ENCODE results near the gene UBA52. TPM values are rescaled to one million over a fixed set of nuclear protein-coding genes. Genes with fewer than 3 reads are reported as not detected.

The UBA52 gene
- total RNA-seq (2022; extraction: Qiagen RNA extraction) = 1,110 to 1,215 TPM (median 1,145 TPM) in 5 replicates

GRCh38 chr19:18571564-18572344 lies at the start of gene UBA52:
TSS of gene UBA52 (plus strand) at chr19:18571857. CDS start at chr19:18573301, 1,444 bp downstream.

GRCh38 chr19:18542941-18543813 lies 28.5 kb upstream of the UBA52 start, which contains the start of gene FKBP8:
TSS of gene FKBP8 (minus strand) at chr19:18543573. CDS start at chr19:18541970, 1,603 bp downstream.

GRCh38 chr19:18557411-18558201 lies 14.1 kb upstream of the UBA52 start, which contains the start of gene KXD1:
TSS of gene KXD1 (plus strand) at chr19:18557870. CDS start at chr19:18562057, 4,187 bp downstream.

GRCh38 chr19:18588611-18589379 lies 17.1 kb downstream of the UBA52 start, which contains the start of gene REX1BD:
TSS of gene REX1BD (plus strand) at chr19:18588798. CDS start at chr19:18588802, 4 bp downstream.

DNA sequence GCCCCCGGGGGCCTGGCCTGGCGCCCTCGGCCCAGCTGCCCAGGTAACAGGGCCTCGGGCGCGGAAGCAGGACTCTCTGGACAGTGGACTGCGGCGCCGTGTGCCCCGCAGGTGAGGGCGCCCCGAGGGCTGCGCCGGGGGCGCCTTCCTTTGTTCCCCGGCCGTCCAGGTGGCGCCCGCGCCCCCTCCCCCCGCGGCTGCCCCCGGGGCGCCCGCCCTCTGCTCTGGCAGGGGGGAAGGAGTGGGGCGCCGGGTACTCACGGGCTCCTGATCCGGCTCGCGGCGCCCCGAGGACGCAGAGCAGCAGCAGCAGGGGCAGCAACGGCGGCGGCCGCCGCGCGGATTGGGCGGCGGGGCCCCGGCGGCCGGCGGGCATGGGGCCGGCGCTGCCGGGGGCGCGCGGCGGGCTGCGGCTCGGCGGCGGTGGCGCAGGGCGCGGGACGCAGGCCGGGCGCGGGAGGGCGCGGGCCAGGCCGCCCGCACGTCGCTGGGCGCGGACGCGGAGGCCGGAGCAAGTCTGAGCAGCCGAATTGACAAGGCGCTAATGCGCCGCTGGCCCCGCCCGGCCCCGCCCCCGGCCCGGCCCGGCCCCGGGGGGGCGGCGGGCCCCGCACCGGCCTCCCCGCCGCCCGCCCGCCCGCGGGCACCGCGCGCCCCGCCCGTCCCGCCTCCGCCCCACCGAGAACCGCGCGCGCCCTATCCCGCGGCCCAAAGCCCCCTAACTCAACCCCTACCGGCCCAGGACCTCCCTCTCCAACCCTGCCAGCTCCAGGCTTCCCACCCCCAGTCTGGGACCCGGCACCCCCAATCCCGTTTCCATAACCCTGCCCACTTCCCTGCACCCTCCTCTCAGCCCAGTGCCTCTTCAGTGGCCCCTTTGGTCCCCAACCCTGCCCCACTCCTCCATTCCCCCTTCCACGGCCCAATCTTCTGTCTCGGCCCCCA lies 34.9 kb downstream of the UBA52 start, which contains the start of gene CRLF1:
TSS of gene CRLF1 (minus strand) at position 519 of the 945 bp plus-strand sequence. CDS start at position 376, 143 bp downstream.

GRCh38 chr19:18612772-18613588 lies 41.3 kb downstream of the UBA52 start, which contains the start of gene TMEM59L:
TSS of gene TMEM59L (plus strand) at chr19:18612870. CDS start at chr19:18612959, 89 bp downstream.

Other genes starting within 250 kb of the UBA52 start
- gene LSM4, start 248.8 kb upstream of the UBA52 start, total RNA-seq (2022; extraction: Qiagen RNA extraction) = 220 to 248 TPM (median 240 TPM) in 5 replicates
- gene PGPEP1, start 231.3 kb upstream of the UBA52 start, total RNA-seq (2022; extraction: Qiagen RNA extraction) = 1.5 to 4.4 TPM (median 2.9 TPM) in 5 replicates
- 14.5 to 31.3 TPM (median 24.7 TPM) in 5 replicates for gene GDF15, start 185.7 kb upstream of the UBA52 start, total RNA-seq (2022; extraction: Qiagen RNA extraction)
- 0.06 TPM in 1 of 5 replicates, not detected in the others for gene LRRC25, start 174.2 kb upstream of the UBA52 start, total RNA-seq (2022; extraction: Qiagen RNA extraction)
- 36.0 to 47.5 TPM (median 45.6 TPM) in 5 replicates for gene SSBP4, start 152.5 kb upstream of the UBA52 start, total RNA-seq (2022; extraction: Qiagen RNA extraction)
- gene ISYNA1, start 133.7 kb upstream of the UBA52 start, total RNA-seq (2022; extraction: Qiagen RNA extraction) = 30.5 to 45.1 TPM (median 41.8 TPM) in 5 replicates
- 3.8 to 6.0 TPM (median 5.3 TPM) in 5 replicates for gene ELL, start 49.8 kb upstream of the UBA52 start, total RNA-seq (2022; extraction: Qiagen RNA extraction)
- 119 to 157 TPM (median 147 TPM) in 5 replicates for gene FKBP8, start 28.3 kb upstream of the UBA52 start, total RNA-seq (2022; extraction: Qiagen RNA extraction)
- 90.2 to 103 TPM (median 98.8 TPM) in 5 replicates for gene KXD1, start 14.0 kb upstream of the UBA52 start, total RNA-seq (2022; extraction: Qiagen RNA extraction)
- gene REX1BD, start 16.9 kb downstream of the UBA52 start, total RNA-seq (2022; extraction: Qiagen RNA extraction) = 40.4 to 62.8 TPM (median 60.6 TPM) in 5 replicates
- gene CRLF1, start 34.9 kb downstream of the UBA52 start, total RNA-seq (2022; extraction: Qiagen RNA extraction) = 3.0 to 7.7 TPM (median 5.0 TPM) in 5 replicates
- gene TMEM59L, start 41.0 kb downstream of the UBA52 start, total RNA-seq (2022; extraction: Qiagen RNA extraction) = 4.8 to 7.3 TPM (median 6.5 TPM) in 5 replicates
- 2.6 to 5.3 TPM (median 3.7 TPM) in 5 replicates for gene KLHL26, start 65.2 kb downstream of the UBA52 start, total RNA-seq (2022; extraction: Qiagen RNA extraction)
- 2.5 to 4.6 TPM (median 4.1 TPM) in 5 replicates for gene CRTC1, start 111.8 kb downstream of the UBA52 start, total RNA-seq (2022; extraction: Qiagen RNA extraction)
- gene COMP, start 219.4 kb downstream of the UBA52 start, total RNA-seq (2022; extraction: Qiagen RNA extraction) = 0.07 to 0.23 TPM (median 0.14 TPM) in 5 replicates